HG03135 (cell line): ENCODE results near the gene SYNGR3.
A peak's percentile ranks its signal among the peaks of the same experiment; 100 is the strongest.

ENCODE experiments used
- ATAC-seq: cut with Tn5 transposase; IDR thresholded peaks from one replicate; pipeline ENCODE4 v1.9.1; 2021; ENCODE audit warnings: mild to moderate bottlenecking, moderate library complexity; ENCODE audit not compliant: unreplicated experiment

Gene SYNGR3

GRCh38 chr16:1991948-1992703, 2.4 kb downstream of the SYNGR3 start:
- peak; percentile 47 for ATAC-seq

GRCh38 chr16:1992704-1993317, 3.0 kb downstream of the SYNGR3 start:
- ATAC-seq: no peak

- ATAC-seq: no peak
Observed at GRCh38 chr16:1993731-1994131, 4.0 kb downstream of the SYNGR3 start.

- ATAC-seq: no peak
Observed at GRCh38 chr16:1997494-1998359, 8.0 kb downstream of the SYNGR3 start.

GRCh38 chr16:1998360-1998835, 8.6 kb downstream of the SYNGR3 start:
- no peak for ATAC-seq

- ATAC-seq: no peak
Observed at GRCh38 chr16:1998852-1999801, 9.4 kb downstream of the SYNGR3 start.

- no peak for ATAC-seq
Observed at GRCh38 chr16:1999866-2000514, 10.2 kb downstream of the SYNGR3 start.

GRCh38 chr16:2001035-2001434, 11.3 kb downstream of the SYNGR3 start:
- no peak for ATAC-seq

- ATAC-seq: no peak
Observed at GRCh38 chr16:2001456-2002355, 11.9 kb downstream of the SYNGR3 start.

- no peak for ATAC-seq
Observed at GRCh38 chr16:2002406-2003230, 12.8 kb downstream of the SYNGR3 start.

- no peak for ATAC-seq
Observed at GRCh38 chr16:2003231-2003826, 13.6 kb downstream of the SYNGR3 start.

GRCh38 chr16:2003827-2004641, 14.3 kb downstream of the SYNGR3 start:
- peak; percentile 60 for ATAC-seq

GRCh38 chr16:2004795-2005517, 15.2 kb downstream of the SYNGR3 start:
- ATAC-seq: no peak

- ATAC-seq: no peak
Observed at GRCh38 chr16:2005646-2006045, 15.9 kb downstream of the SYNGR3 start.

GRCh38 chr16:2006317-2006716, 16.5 kb downstream of the SYNGR3 start:
- ATAC-seq: no peak
